Measurements from ENCODE around the gene CA5A. TPM values are rescaled to one million over a fixed set of nuclear protein-coding genes. Genes with fewer than 3 reads are reported as not detected.
"Not testable (repeated sequence)": the region's sequence is repeated elsewhere in the genome, so short reads cannot be mapped to it uniquely, and the experiment has no call there.

Gene CA5A
- total RNA-seq, 1 experiment from 2014 or later, result not detected

GRCh38 chr16:87897521-87898505, 38.5 kb downstream of the CA5A start:
- no TSS peak for BruUV-seq (replicated peaks)
- Mint-ChIP-seq H3K9me3 (ENCODE audit: unreplicated experiment) (no peaks in the 10 kb centered on the region), H3K4me3 (ENCODE audit: unreplicated experiment) (no peak overlapping the region), H3K27ac (ENCODE audit: low read depth, unreplicated experiment) (no peak overlapping the region), H3K36me3 (ENCODE audit: insufficient read depth, unreplicated experiment) (no peaks in the 10 kb centered on the region), H3K4me1 (ENCODE audit: insufficient read depth, unreplicated experiment) (peaks cover 12% of the 10 kb centered on the region), H3K27me3 (ENCODE audit: insufficient read depth, unreplicated experiment) (no peaks in the 10 kb centered on the region)
- intact Hi-C loops (cut with micrococcal nuclease), result no loop called here
- POLR2A ChIA-PET, result interaction anchor here (0.6 kb wide), 1 partner anchor 132 kb away, joined by 3 read pairs; the partner anchor contains the start of gene KLHDC4
- CTCF ChIA-PET, result interaction anchor here (0.6 kb wide), 1 partner anchor 1334 kb away, joined by 3 read pairs; no protein-coding TSS in a partner anchor
- TF ChIP-seq CTCF (IDR thresholded peaks at IDR 0.05; ENCODE audit: unreplicated experiment), result no peak
- DNase-seq (ENCODE audit: unreplicated experiment), result no peak

- CTCF ChIA-PET, result interaction anchor here (0.6 kb wide), 1 partner anchor 1333 kb away, joined by 3 read pairs; no protein-coding TSS in a partner anchor
- H3K36me3 Mint-ChIP-seq (ENCODE audit: insufficient read depth, unreplicated experiment); DNase-seq (ENCODE audit: unreplicated experiment); H3K4me3 Mint-ChIP-seq (ENCODE audit: unreplicated experiment); H3K27me3 Mint-ChIP-seq (ENCODE audit: insufficient read depth, unreplicated experiment); H3K27ac Mint-ChIP-seq (ENCODE audit: low read depth, unreplicated experiment); BruUV-seq (replicated peaks); H3K9me3 Mint-ChIP-seq (ENCODE audit: unreplicated experiment); intact Hi-C loops (cut with micrococcal nuclease); POLR2A ChIA-PET: not testable (repeated sequence)
- peaks cover 12% of the 10 kb centered on the region for H3K4me1 Mint-ChIP-seq (ENCODE audit: insufficient read depth, unreplicated experiment)
Measured at GRCh38 chr16:87896924-87897520, 39.3 kb downstream of the CA5A start.

GRCh38 chr16:87896176-87896890, 40.0 kb downstream of the CA5A start:
- peaks cover 12% of the 10 kb centered on the region for H3K4me1 Mint-ChIP-seq (ENCODE audit: insufficient read depth, unreplicated experiment)
- BruUV-seq (replicated peaks); H3K36me3 Mint-ChIP-seq (ENCODE audit: insufficient read depth, unreplicated experiment); POLR2A ChIA-PET; intact Hi-C loops (cut with micrococcal nuclease); H3K27me3 Mint-ChIP-seq (ENCODE audit: insufficient read depth, unreplicated experiment); H3K4me3 Mint-ChIP-seq (ENCODE audit: unreplicated experiment); H3K27ac Mint-ChIP-seq (ENCODE audit: low read depth, unreplicated experiment); H3K9me3 Mint-ChIP-seq (ENCODE audit: unreplicated experiment): not testable (repeated sequence)
- CTCF ChIA-PET, result interaction anchor here (0.6 to 0.9 kb wide), 2 partner anchors 30 to 117 kb away, joined by 4 to 5 read pairs; no protein-coding TSS in a partner anchor
- peak; percentile 28 for DNase-seq (ENCODE audit: unreplicated experiment)

- no peaks in the 10 kb centered on the region for H3K36me3 Mint-ChIP-seq (ENCODE audit: insufficient read depth, unreplicated experiment)
- H3K9me3 Mint-ChIP-seq (ENCODE audit: unreplicated experiment), result no peaks in the 10 kb centered on the region
- no peaks in the 10 kb centered on the region for H3K27me3 Mint-ChIP-seq (ENCODE audit: insufficient read depth, unreplicated experiment)
- peaks cover 12% of the 10 kb centered on the region for H3K4me1 Mint-ChIP-seq (ENCODE audit: insufficient read depth, unreplicated experiment)
- CTCF ChIA-PET, result interaction anchor here (0.6 to 0.9 kb wide), 2 partner anchors 30 to 116 kb away, joined by 4 to 5 read pairs; no protein-coding TSS in a partner anchor
- TF ChIP-seq CTCF (IDR thresholded peaks at IDR 0.05; ENCODE audit: unreplicated experiment), result no peak
- DNase-seq (ENCODE audit: unreplicated experiment), result peak; percentile 38
- intact Hi-C loops (cut with micrococcal nuclease), result no loop called here
- no peak overlapping the region for H3K27ac Mint-ChIP-seq (ENCODE audit: low read depth, unreplicated experiment)
- BruUV-seq (replicated peaks), result no TSS peak
- POLR2A ChIA-PET, result no interaction called here
- peak overlapping the region; percentile 15 for H3K4me3 Mint-ChIP-seq (ENCODE audit: unreplicated experiment)
Measured at GRCh38 chr16:87895641-87896141, 40.6 kb downstream of the CA5A start.

- H3K27me3 Mint-ChIP-seq (ENCODE audit: insufficient read depth, unreplicated experiment); POLR2A ChIA-PET; H3K4me3 Mint-ChIP-seq (ENCODE audit: unreplicated experiment); H3K36me3 Mint-ChIP-seq (ENCODE audit: insufficient read depth, unreplicated experiment); DNase-seq (ENCODE audit: unreplicated experiment); H3K9me3 Mint-ChIP-seq (ENCODE audit: unreplicated experiment); intact Hi-C loops (cut with micrococcal nuclease); H3K27ac Mint-ChIP-seq (ENCODE audit: low read depth, unreplicated experiment); BruUV-seq (replicated peaks): not testable (repeated sequence)
- H3K4me1 Mint-ChIP-seq (ENCODE audit: insufficient read depth, unreplicated experiment), result peaks cover 12% of the 10 kb centered on the region
- CTCF ChIA-PET, result interaction anchor here (0.7 to 0.9 kb wide), 2 partner anchors 23 to 76 kb away, joined by 3 to 4 read pairs; no protein-coding TSS in a partner anchor
Measured at GRCh38 chr16:87894005-87894404, 42.3 kb downstream of the CA5A start.

Measured in MCF 10A (cell line).